Aorta (tissue), 5 donors: ENCODE data around the gene PDHX. TPM values are rescaled to one million over a fixed set of nuclear protein-coding genes. Genes with fewer than 3 reads are reported as not detected.
A peak's percentile ranks its signal among the peaks of the same experiment; 100 is the strongest.

Source experiments
- ATAC-seq: fragments of 200-7000 bp; cut with Tn5 transposase; one replicate; pipeline ENCODE4 v1.9.1; 2022; ENCODE audit warnings: moderate library complexity; ENCODE audit not compliant: low FRiP score
- DNase-seq, 2 donors: peaks; one replicate each; pipeline ENCODE4 v3.0.0-alpha.2; 2020
- H3K27ac ChIP-seq, 2 donors: one replicate each; pipeline ENCODE4 v1.5.1; 2013; ENCODE audit warnings: low read length in 2 of 2, mild to moderate bottlenecking in 2 of 2, moderate library complexity in 2 of 2, control low read depth in 1 of 2, inconsistent platforms in 1 of 2, low read depth in 1 of 2
- H3K27me3 ChIP-seq, 2 donors: one replicate each; pipeline ENCODE4 v1.6.1; 2013; ENCODE audit warnings: control low read depth in 1 of 2, low read length in 1 of 2, mild to moderate bottlenecking in 1 of 2, moderate library complexity in 1 of 2; ENCODE audit not compliant: insufficient read depth in 2 of 2, control insufficient read depth in 1 of 2
- H3K36me3 ChIP-seq, 2 donors: one replicate each; pipeline ENCODE4 v1.6.1; 2013; ENCODE audit warnings: control low read depth in 1 of 2, low read length in 1 of 2, mild to moderate bottlenecking in 1 of 2; ENCODE audit not compliant: insufficient read depth in 2 of 2, control insufficient read depth in 1 of 2
- H3K4me1 ChIP-seq, 2 donors: one replicate each; pipeline ENCODE4 v1.6.1; 2013; ENCODE audit warnings: low read length in 2 of 2, control low read depth in 1 of 2, mild to moderate bottlenecking in 1 of 2, moderate library complexity in 1 of 2; ENCODE audit not compliant: insufficient read depth in 2 of 2, control insufficient read depth in 1 of 2
- H3K4me3 ChIP-seq, 2 donors: one replicate each; pipeline ENCODE4 v1.5.1; 2013; ENCODE audit warnings: low read length in 2 of 2, control low read depth in 1 of 2, mild to moderate bottlenecking in 1 of 2
- H3K9me3 ChIP-seq: one replicate; pipeline ENCODE4 v1.6.1; 2013; ENCODE audit warnings: mild to moderate bottlenecking, low read length; ENCODE audit not compliant: control insufficient read depth
- WGBS, 2 donors: extraction: QIAGEN DNeasy Blood & Tissue Kit; methylation state at CpG; one replicate each; pipeline ENCODE4 v1.1.7; 2013; 5-methylcytosine and 5-hydroxymethylcytosine counted together
- intact Hi-C, 2 donors: fragments of 100-400 bp; cut with DNase I; formaldehyde crosslinking; loops; one replicate each; pipeline versions ENCODE4 v1.14.2 to v1.15.0; 2022
- long read RNA-seq, 2 donors: library from polyadenylated mRNA; unstranded; transcript quantifications; one replicate each; pipeline ENCODE4 v2.0.0, GENCODE V29; 2020 to 2021
- polyA plus RNA-seq, 2 donors: library from polyadenylated mRNA; stranded (reverse); fragments of 200-250 nt; gene quantifications; one replicate each; pipeline ENCODE4 v1.2.3, GENCODE V29; 2013
- total RNA-seq, 2 donors: library from RNA; stranded (reverse); fragmentation: NEBNext Ultra II Directional; extraction: Animal tissue kit (Norgen Biotek cat#: 25700); gene quantifications; one replicate each; pipeline ENCODE4 v1.2.1, GENCODE V29; 2021
- donor health status: healthy with polysubstance abuse.
- donor health status: Bipolar disorder and iron deficiency.
- donor health status: DM: no; HTN: no; CAD: no.
- donor health status: DM: no; HTN: no; CAD: no.
- donor health status: DM: yes; HTN: yes; CAD: no.

The PDHX gene
- total RNA-seq = 10 to 100 TPM; 30.5 to 38.2 TPM
- polyA plus RNA-seq = 10 to 100 TPM; 10.7 to 15.3 TPM
- long read RNA-seq, donor 1, transcript PDHX-201 (11 exons, 2,389 nt) = major isoform, 47 of 89 reads
- long read RNA-seq, donor 1, partial matches to known transcripts = 15 of 89 reads
- long read RNA-seq, donor 1, other reads (novel, unspliced or antisense) = 20 of 89 reads
- long read RNA-seq, donor 2, transcript PDHX-201 (11 exons, 2,389 nt) = major isoform, 10 of 19 reads
- long read RNA-seq, donor 2, partial matches to known transcripts = 4 of 19 reads
- long read RNA-seq, donor 2, other reads (novel, unspliced or antisense) = 5 of 19 reads

- 0 to 1% methylated on average over 77 to 79 of the region's 79 CpGs for WGBS, 2 donors
- DNase-seq (peak; percentile 99 to 100), ATAC-seq (peak; percentile 98)
- intact Hi-C loops = no loop called here
- H3K27me3 ChIP-seq = no peaks in the 10 kb centered on the region
- H3K9me3 ChIP-seq = no peaks in the 10 kb centered on the region
- H3K27ac ChIP-seq = peak within 1 kb of the TSS; percentile 34 to 88
- H3K4me1 ChIP-seq = no peaks in the 10 kb centered on the region
- H3K36me3 ChIP-seq = no peaks in the 10 kb centered on the region
- H3K4me3 ChIP-seq = peak within 1 kb of the TSS; percentile 64 to 84
Observed at GRCh38 chr11:34916015-34916842, at the start of gene PDHX, which contains the start of gene APIP. Gene PDHX, plus strand, starts transcription at chr11:34916618. Its CDS starts 38 bp downstream, at chr11:34916656. Gene APIP, minus strand, starts transcription at chr11:34916379. Its CDS starts 95 bp downstream, at chr11:34916284.

GRCh38 chr11:34869425-34869824, 47.0 kb upstream of the PDHX start:
- intact Hi-C loops = no loop called here
- H3K27me3 ChIP-seq = no peaks in the 10 kb centered on the region
- H3K4me1 ChIP-seq = no peaks in the 10 kb centered on the region
- DNase-seq = no peak
- H3K36me3 ChIP-seq = no peaks in the 10 kb centered on the region
- no peaks in the 10 kb centered on the region for H3K9me3 ChIP-seq
- H3K27ac ChIP-seq = no peak overlapping the region
- WGBS, 2 donors = 67 to 70% methylated on average over 3 of the region's 3 CpGs
- H3K4me3 ChIP-seq = no peak overlapping the region
- no peak for ATAC-seq

GRCh38 chr11:34870548-34871196, 45.7 kb upstream of the PDHX start:
- Histone ChIP-seq H3K27me3 (no peaks in the 10 kb centered on the region), H3K36me3 (peaks cover 0 to 3% of the 10 kb centered on the region in 2 donors), H3K9me3 (peaks cover 1% of the 10 kb centered on the region), H3K27ac (no peak overlapping the region), H3K4me3 (no peak overlapping the region), H3K4me1 (no peaks in the 10 kb centered on the region)
- intact Hi-C loops = no loop called here
- DNase-seq (no peak), ATAC-seq (no peak)
- 78 to 81% methylated on average over 5 of the region's 5 CpGs for WGBS, 2 donors

GRCh38 chr11:34874202-34874601, 42.2 kb upstream of the PDHX start:
- 90 to 93% methylated on average over 4 of the region's 4 CpGs for WGBS, 2 donors
- no peak for ATAC-seq
- Histone ChIP-seq H3K4me1 (no peaks in the 10 kb centered on the region), H3K36me3 (peaks cover 0 to 3% of the 10 kb centered on the region in 2 donors), H3K9me3 (peaks cover 1% of the 10 kb centered on the region), H3K4me3 (no peak overlapping the region), H3K27me3 (no peaks in the 10 kb centered on the region), H3K27ac (no peak overlapping the region)
- no peak for DNase-seq
- intact Hi-C loops = no loop called here

DNA sequence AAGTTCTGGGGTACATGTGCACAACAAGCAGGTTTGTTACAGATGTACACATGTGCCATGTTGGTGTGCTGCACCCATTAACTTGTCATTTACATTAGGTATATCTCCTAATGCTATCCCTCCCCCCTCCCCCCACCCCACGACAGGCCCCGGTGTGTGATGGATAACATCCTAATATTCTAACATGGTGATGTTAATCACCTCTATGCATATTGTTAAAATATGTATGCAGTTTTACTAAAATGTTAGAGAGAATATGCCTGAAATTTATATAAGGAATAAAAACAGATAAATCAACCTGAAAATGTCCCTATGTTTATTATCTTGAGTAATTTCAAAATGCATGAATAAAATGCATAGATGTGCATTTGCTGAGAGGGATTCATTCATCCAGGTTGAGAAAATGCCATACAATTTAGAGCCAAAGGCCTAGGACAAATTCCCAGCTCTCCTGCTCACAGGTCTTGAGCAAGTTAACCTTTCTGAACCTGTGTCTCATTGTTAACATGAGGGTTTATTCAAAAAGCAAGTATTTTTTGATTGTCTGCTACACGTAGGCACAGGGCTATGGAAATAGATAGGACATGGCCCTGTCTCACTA, 38.9 kb upstream of the PDHX start:
- Histone ChIP-seq H3K9me3 (peaks cover 1% of the 10 kb centered on the region), H3K27ac (no peak overlapping the region), H3K27me3 (no peaks in the 10 kb centered on the region), H3K36me3 (peaks cover 0 to 3% of the 10 kb centered on the region in 2 donors), H3K4me3 (no peak overlapping the region), H3K4me1 (no peaks in the 10 kb centered on the region)
- intact Hi-C loops = no loop called here
- DNase-seq = no peak
- WGBS, 2 donors = 90 to 93% methylated on average over 3 of the region's 3 CpGs
- no peak for ATAC-seq

DNA sequence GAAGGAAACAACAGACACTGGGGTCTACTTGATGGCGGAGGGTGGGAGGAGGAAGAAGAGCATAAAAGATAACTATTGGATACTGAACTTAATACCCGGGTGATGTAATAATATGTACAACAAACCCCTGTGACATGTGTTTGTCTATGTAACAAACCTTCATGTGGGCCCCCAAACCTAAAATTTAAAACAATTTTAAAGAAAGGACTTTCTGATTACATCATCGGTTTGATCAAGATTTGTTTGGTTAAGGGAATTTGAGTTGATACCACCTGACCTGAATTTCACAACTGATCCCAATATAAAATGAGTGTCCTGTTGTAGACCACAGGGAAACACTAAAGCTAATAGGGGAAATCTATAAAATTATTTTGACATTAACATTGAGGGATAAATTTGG, 34.5 kb upstream of the PDHX start:
- DNase-seq (no peak), ATAC-seq (no peak)
- WGBS, 2 donors = 96 to 100% methylated on average over 3 of the region's 3 CpGs
- no peak overlapping the region for H3K27ac ChIP-seq
- H3K9me3 ChIP-seq = no peaks in the 10 kb centered on the region
- intact Hi-C loops = no loop called here
- peaks cover 1 to 2% of the 10 kb centered on the region in 2 donors for H3K36me3 ChIP-seq
- H3K4me3 ChIP-seq = no peak overlapping the region
- no peaks in the 10 kb centered on the region for H3K27me3 ChIP-seq
- no peaks in the 10 kb centered on the region for H3K4me1 ChIP-seq

- H3K9me3 ChIP-seq = no peaks in the 10 kb centered on the region
- no peak overlapping the region for H3K27ac ChIP-seq
- H3K36me3 ChIP-seq = peaks cover 1 to 7% of the 10 kb centered on the region in 2 donors
- DNase-seq (no peak), ATAC-seq (no peak)
- H3K27me3 ChIP-seq = no peaks in the 10 kb centered on the region
- H3K4me1 ChIP-seq = no peaks in the 10 kb centered on the region
- no peak overlapping the region for H3K4me3 ChIP-seq
- intact Hi-C loops = no loop called here
- WGBS, 2 donors = 92 to 96% methylated on average over 2 of the region's 2 CpGs
Observed at GRCh38 chr11:34886609-34887008, 29.8 kb upstream of the PDHX start.

DNA sequence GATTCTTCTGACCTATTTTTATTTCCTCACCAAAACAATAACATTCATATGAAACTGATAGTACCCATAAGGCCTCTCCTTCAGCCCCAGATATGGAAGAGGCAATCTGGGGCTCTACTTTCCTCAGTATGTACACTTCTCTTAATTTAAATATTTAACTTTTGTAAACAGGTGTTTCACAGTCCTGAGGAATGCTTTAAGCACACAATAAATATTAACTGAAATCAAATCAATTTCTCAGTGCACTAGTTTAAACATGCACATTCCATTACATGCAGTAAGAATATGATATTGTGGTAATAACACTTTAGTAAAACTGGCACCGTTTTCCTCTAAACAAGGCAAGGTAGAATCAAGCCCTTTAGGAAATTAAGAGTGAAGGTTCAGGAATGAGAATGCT, 29.2 kb upstream of the PDHX start:
- H3K27ac ChIP-seq = no peak overlapping the region
- no peaks in the 10 kb centered on the region for H3K4me1 ChIP-seq
- H3K27me3 ChIP-seq = no peaks in the 10 kb centered on the region
- intact Hi-C loops = no loop called here
- no peaks in the 10 kb centered on the region for H3K9me3 ChIP-seq
- no peak for ATAC-seq
- H3K4me3 ChIP-seq = no peak overlapping the region
- H3K36me3 ChIP-seq = peaks cover 1 to 7% of the 10 kb centered on the region in 2 donors
- no peak for DNase-seq
- 93 to 97% methylated on average over 1 of the region's 1 CpG for WGBS, 2 donors
